Activated naive CD4-positive, alpha-beta T cell treated with anti-CD3 and anti-CD28 coated beads, Interleukin-2, amount 50 U/mL, for 24 hours (primary cell): ENCODE measurements around the gene PLPP2.

ENCODE experiments used
- H3K27ac Mint-ChIP-seq: one replicate; pipeline ENCODE4 v1.8.0; 2021; ENCODE audit warnings: mild to moderate bottlenecking, mixed read lengths
- H3K27me3 Mint-ChIP-seq: one replicate; pipeline ENCODE4 v1.8.0; 2021; ENCODE audit warnings: mixed read lengths
- H3K36me3 Mint-ChIP-seq: one replicate; pipeline ENCODE4 v1.8.0; 2021; ENCODE audit warnings: mixed read lengths
- H3K4me1 Mint-ChIP-seq: one replicate; pipeline ENCODE4 v1.8.0; 2021; ENCODE audit warnings: mixed read lengths
- H3K4me3 Mint-ChIP-seq: one replicate; pipeline ENCODE4 v1.8.0; 2021; ENCODE audit warnings: mild to moderate bottlenecking, mixed read lengths
- H3K9me3 Mint-ChIP-seq: one replicate; pipeline ENCODE4 v1.8.0; 2021; ENCODE audit warnings: mixed read lengths

The PLPP2 gene

GRCh38 chr19:307111-307531 lies 15.9 kb upstream of the PLPP2 start:
- H3K36me3 Mint-ChIP-seq, result peaks cover 8% of the 10 kb centered on the region

GRCh38 chr19:306151-306900 lies 15.1 kb upstream of the PLPP2 start:
- Mint-ChIP-seq H3K36me3 (peaks cover 8% of the 10 kb centered on the region), H3K27me3 (no peaks in the 10 kb centered on the region), H3K4me3 (no peak overlapping the region), H3K27ac (no peak overlapping the region), H3K4me1 (peaks cover 3% of the 10 kb centered on the region), H3K9me3 (no peaks in the 10 kb centered on the region)

More at GRCh38 chr19:307111-307531, 15.9 kb upstream of the PLPP2 start:
- no peak overlapping the region for H3K27ac Mint-ChIP-seq
- no peak overlapping the region for H3K4me3 Mint-ChIP-seq
- H3K4me1 Mint-ChIP-seq, result peaks cover 3% of the 10 kb centered on the region
- no peaks in the 10 kb centered on the region for H3K9me3 Mint-ChIP-seq
- H3K27me3 Mint-ChIP-seq, result no peaks in the 10 kb centered on the region

GRCh38 chr19:305240-306150 lies 14.3 kb upstream of the PLPP2 start:
- H3K9me3 Mint-ChIP-seq, result no peaks in the 10 kb centered on the region
- no peaks in the 10 kb centered on the region for H3K27me3 Mint-ChIP-seq
- no peak overlapping the region for H3K4me3 Mint-ChIP-seq
- peaks cover 6% of the 10 kb centered on the region for H3K36me3 Mint-ChIP-seq
- H3K27ac Mint-ChIP-seq, result no peak overlapping the region
- peaks cover 3% of the 10 kb centered on the region for H3K4me1 Mint-ChIP-seq

- no peaks in the 10 kb centered on the region for H3K9me3 Mint-ChIP-seq
- H3K36me3 Mint-ChIP-seq, result no peaks in the 10 kb centered on the region
- H3K27ac Mint-ChIP-seq, result no peak overlapping the region
- H3K4me1 Mint-ChIP-seq, result peaks cover 13% of the 10 kb centered on the region
- H3K27me3 Mint-ChIP-seq, result peaks cover 19% of the 10 kb centered on the region
- no peak overlapping the region for H3K4me3 Mint-ChIP-seq
These were observed 5.4 kb upstream of the PLPP2 start for GRCh38 chr19:296476-297225.

- no peaks in the 10 kb centered on the region for H3K9me3 Mint-ChIP-seq
These were observed 4.6 kb upstream of the PLPP2 start for GRCh38 chr19:295687-296370.

GRCh38 chr19:294946-295686 lies 3.9 kb upstream of the PLPP2 start:
- Mint-ChIP-seq H3K36me3 (no peaks in the 10 kb centered on the region), H3K4me1 (peaks cover 15% of the 10 kb centered on the region), H3K4me3 (no peak overlapping the region), H3K27me3 (peaks cover 22% of the 10 kb centered on the region), H3K9me3 (no peaks in the 10 kb centered on the region), H3K27ac (no peak overlapping the region)

More at GRCh38 chr19:295687-296370, 4.6 kb upstream of the PLPP2 start:
- H3K4me1 Mint-ChIP-seq, result peaks cover 13% of the 10 kb centered on the region
- H3K27ac Mint-ChIP-seq, result no peak overlapping the region
- H3K4me3 Mint-ChIP-seq, result no peak overlapping the region
- H3K27me3 Mint-ChIP-seq, result peaks cover 19% of the 10 kb centered on the region
- no peaks in the 10 kb centered on the region for H3K36me3 Mint-ChIP-seq

- Mint-ChIP-seq H3K4me3 (no peak overlapping the region), H3K9me3 (no peaks in the 10 kb centered on the region), H3K27ac (no peak overlapping the region), H3K36me3 (no peaks in the 10 kb centered on the region), H3K27me3 (peaks cover 24% of the 10 kb centered on the region), H3K4me1 (peaks cover 18% of the 10 kb centered on the region)
These were observed 3.2 kb upstream of the PLPP2 start for GRCh38 chr19:294341-294945.

- peaks cover 30% of the 10 kb centered on the region for H3K27me3 Mint-ChIP-seq
- H3K4me3 Mint-ChIP-seq, result no peak overlapping the region
- no peaks in the 10 kb centered on the region for H3K9me3 Mint-ChIP-seq
- peaks cover 18% of the 10 kb centered on the region for H3K4me1 Mint-ChIP-seq
- no peaks in the 10 kb centered on the region for H3K36me3 Mint-ChIP-seq
- no peak overlapping the region for H3K27ac Mint-ChIP-seq
These were observed 2.4 kb upstream of the PLPP2 start for GRCh38 chr19:293436-294110.

GRCh38 chr19:292951-293350 lies 1.7 kb upstream of the PLPP2 start:
- H3K9me3 Mint-ChIP-seq, result no peaks in the 10 kb centered on the region
- peak overlapping the region; percentile 59 for H3K27ac Mint-ChIP-seq
- no peaks in the 10 kb centered on the region for H3K36me3 Mint-ChIP-seq
- H3K27me3 Mint-ChIP-seq, result peaks cover 33% of the 10 kb centered on the region
- peaks cover 18% of the 10 kb centered on the region for H3K4me1 Mint-ChIP-seq
- peak overlapping the region; percentile 28 for H3K4me3 Mint-ChIP-seq

GRCh38 chr19:292281-292884 lies 1.2 kb upstream of the PLPP2 start:
- H3K27ac Mint-ChIP-seq, result peak overlapping the region; percentile 59
- H3K9me3 Mint-ChIP-seq, result no peaks in the 10 kb centered on the region
- H3K36me3 Mint-ChIP-seq, result no peaks in the 10 kb centered on the region
- H3K4me1 Mint-ChIP-seq, result peaks cover 18% of the 10 kb centered on the region
- peaks cover 34% of the 10 kb centered on the region for H3K27me3 Mint-ChIP-seq
- H3K4me3 Mint-ChIP-seq, result peak overlapping the region; percentile 28

- H3K27me3 Mint-ChIP-seq, result peaks cover 36% of the 10 kb centered on the region
These were observed 518 bp upstream of the PLPP2 start for GRCh38 chr19:291561-292280.

GRCh38 chr19:290372-291005 lies 714 bp downstream of the PLPP2 start:
- Mint-ChIP-seq H3K27me3 (peaks cover 31% of the 10 kb centered on the region), H3K4me3 (peak overlapping the region; percentile 61), H3K9me3 (no peaks in the 10 kb centered on the region), H3K36me3 (no peaks in the 10 kb centered on the region), H3K27ac (no peak overlapping the region), H3K4me1 (peaks cover 18% of the 10 kb centered on the region)

More at GRCh38 chr19:291561-292280, 518 bp upstream of the PLPP2 start:
- H3K9me3 Mint-ChIP-seq, result no peaks in the 10 kb centered on the region
- H3K27ac Mint-ChIP-seq, result no peak overlapping the region
- no peaks in the 10 kb centered on the region for H3K36me3 Mint-ChIP-seq
- peaks cover 18% of the 10 kb centered on the region for H3K4me1 Mint-ChIP-seq
- no peak overlapping the region for H3K4me3 Mint-ChIP-seq
